ENCODE data around the gene FIGN. TPM values are rescaled to one million over a fixed set of nuclear protein-coding genes. Genes with fewer than 3 reads are reported as not detected.

Gene FIGN
- total and polyA plus RNA-seq, 2 of the 13 experiments (the other 11 are each of a cell fraction or from before 2014, with no cell fraction given), result 6.6 to 6.7 TPM

GRCh38 chr2:163556511-163556910 lies 179.3 kb downstream of the FIGN start (continued):
- TF ChIP-seq, protein P1, sequence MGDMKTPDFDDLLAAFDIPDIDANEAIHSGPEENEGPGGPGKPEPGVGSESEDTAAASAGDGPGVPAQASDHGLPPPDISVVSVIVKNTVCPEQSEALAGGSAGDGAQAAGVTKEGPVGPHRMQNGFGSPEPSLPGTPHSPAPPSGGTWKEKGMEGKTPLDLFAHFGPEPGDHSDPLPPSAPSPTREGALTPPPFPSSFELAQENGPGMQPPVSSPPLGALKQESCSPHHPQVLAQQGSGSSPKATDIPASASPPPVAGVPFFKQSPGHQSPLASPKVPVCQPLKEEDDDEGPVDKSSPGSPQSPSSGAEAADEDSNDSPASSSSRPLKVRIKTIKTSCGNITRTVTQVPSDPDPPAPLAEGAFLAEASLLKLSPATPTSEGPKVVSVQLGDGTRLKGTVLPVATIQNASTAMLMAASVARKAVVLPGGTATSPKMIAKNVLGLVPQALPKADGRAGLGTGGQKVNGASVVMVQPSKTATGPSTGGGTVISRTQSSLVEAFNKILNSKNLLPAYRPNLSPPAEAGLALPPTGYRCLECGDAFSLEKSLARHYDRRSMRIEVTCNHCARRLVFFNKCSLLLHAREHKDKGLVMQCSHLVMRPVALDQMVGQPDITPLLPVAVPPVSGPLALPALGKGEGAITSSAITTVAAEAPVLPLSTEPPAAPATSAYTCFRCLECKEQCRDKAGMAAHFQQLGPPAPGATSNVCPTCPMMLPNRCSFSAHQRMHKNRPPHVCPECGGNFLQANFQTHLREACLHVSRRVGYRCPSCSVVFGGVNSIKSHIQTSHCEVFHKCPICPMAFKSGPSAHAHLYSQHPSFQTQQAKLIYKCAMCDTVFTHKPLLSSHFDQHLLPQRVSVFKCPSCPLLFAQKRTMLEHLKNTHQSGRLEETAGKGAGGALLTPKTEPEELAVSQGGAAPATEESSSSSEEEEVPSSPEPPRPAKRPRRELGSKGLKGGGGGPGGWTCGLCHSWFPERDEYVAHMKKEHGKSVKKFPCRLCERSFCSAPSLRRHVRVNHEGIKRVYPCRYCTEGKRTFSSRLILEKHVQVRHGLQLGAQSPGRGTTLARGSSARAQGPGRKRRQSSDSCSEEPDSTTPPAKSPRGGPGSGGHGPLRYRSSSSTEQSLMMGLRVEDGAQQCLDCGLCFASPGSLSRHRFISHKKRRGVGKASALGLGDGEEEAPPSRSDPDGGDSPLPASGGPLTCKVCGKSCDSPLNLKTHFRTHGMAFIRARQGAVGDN (CRISPR knock-in tag; IDR thresholded peaks at IDR 0.05), result no peak

DNA sequence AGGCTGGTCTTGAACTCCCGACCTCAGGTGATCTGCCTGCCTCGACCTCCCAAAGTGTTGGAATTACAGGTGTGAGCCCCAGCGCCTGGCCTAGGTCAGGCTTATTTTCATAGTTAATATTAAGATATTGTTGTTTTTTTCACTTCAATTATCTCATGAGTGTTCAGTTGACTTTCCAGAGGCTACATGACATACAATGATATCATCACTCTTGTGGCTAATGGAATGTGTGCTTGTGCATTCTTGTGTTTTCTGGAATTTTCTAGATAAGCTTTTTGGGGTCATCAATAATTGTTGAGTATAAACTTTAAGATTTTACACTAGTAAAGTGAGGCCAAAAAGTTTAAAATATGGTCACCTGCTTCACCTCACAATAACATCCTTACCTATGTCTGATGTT lies 180.9 kb downstream of the FIGN start:
- in situ Hi-C loops (cut with HindIII; ENCODE audit: extremely low pct_ligation_motif_present, low pct_unique_long_range_greater_than_20kb) (no loop called here), intact Hi-C loops (cut with micrococcal nuclease; ENCODE audit: unreplicated experiment) (no loop called here)
- WGBS (ENCODE audit: low lambda C conversion rate), result 23% methylated on average over 3 of the region's 3 CpGs
- Histone ChIP-seq H3K4me2 (ENCODE audit: low read depth, low read length) (no peak overlapping the region), H3K36me3 (replicated peaks in 1 of 2; ENCODE audit: control insufficient read depth in 1 of 2, insufficient read depth in 2 of 2, low read length in 2 of 2) (no peaks in the 10 kb centered on the region), H3K79me2 (ENCODE audit: insufficient read depth, low read length) (no peaks in the 10 kb centered on the region), H4K20me1 (ENCODE audit: insufficient read depth, low read length) (no peaks in the 10 kb centered on the region), H3K9me3 (ENCODE audit: low read length) (no peaks in the 10 kb centered on the region), H2AFZ (ENCODE audit: low read length) (no peak overlapping the region), H3K4me1 (ENCODE audit: insufficient read depth, low read length) (no peaks in the 10 kb centered on the region), H3K9ac (ENCODE audit: insufficient read depth, low read depth, low read length) (no peak overlapping the region), H3K27ac (ENCODE audit: extremely low read length, insufficient read depth, low read length) (no peak overlapping the region), H3K4me3 (replicated peaks in 1 of 3; ENCODE audit: insufficient read depth in 1 of 3, low read depth in 2 of 3, low read length in 3 of 3) (no peak overlapping the region), H3K27me3 (ENCODE audit: control insufficient read depth in 1 of 2, insufficient read depth in 2 of 2, low read length in 2 of 2) (no peaks in the 10 kb centered on the region)
- BruUV-seq (replicated peaks), result no TSS peak
- POLR2A ChIA-PET, result no interaction called here
- ATAC-seq (no peak), FAIRE-seq (no peak), DNase-seq (ENCODE audit: low spot score) (no peak)
- CTCF ChIA-PET (ENCODE audit: low intra/inter-chr PET ratio, low total read pairs), result no interaction called here
- no peak for TF ChIP-seq STAT6 (CRISPR knock-in tag; IDR thresholded peaks at IDR 0.05; ENCODE audit: borderline replicate concordance)
- no peak for TF ChIP-seq JARID2 (CRISPR knock-in tag; IDR thresholded peaks at IDR 0.05; ENCODE audit: insufficient replicate concordance)
- no peak for TF ChIP-seq SMAD9 (CRISPR knock-in tag; IDR thresholded peaks at IDR 0.05)
- TF ChIP-seq HES4 (CRISPR knock-in tag; IDR thresholded peaks at IDR 0.05; ENCODE audit: borderline replicate concordance), result no peak
- no peak for TF ChIP-seq DPF2 (CRISPR knock-in tag; IDR thresholded peaks at IDR 0.05; ENCODE audit: borderline replicate concordance, low read depth)
- no peak for TF ChIP-seq ZBTB1 (CRISPR knock-in tag; IDR thresholded peaks at IDR 0.05; ENCODE audit: borderline replicate concordance)
- TF ChIP-seq THAP8 (CRISPR knock-in tag; IDR thresholded peaks at IDR 0.05; ENCODE audit: borderline replicate concordance), result no peak
- TF ChIP-seq ZNF530 (CRISPR knock-in tag; IDR thresholded peaks at IDR 0.05; ENCODE audit: low read depth), result no peak
- TF ChIP-seq, protein P2, sequence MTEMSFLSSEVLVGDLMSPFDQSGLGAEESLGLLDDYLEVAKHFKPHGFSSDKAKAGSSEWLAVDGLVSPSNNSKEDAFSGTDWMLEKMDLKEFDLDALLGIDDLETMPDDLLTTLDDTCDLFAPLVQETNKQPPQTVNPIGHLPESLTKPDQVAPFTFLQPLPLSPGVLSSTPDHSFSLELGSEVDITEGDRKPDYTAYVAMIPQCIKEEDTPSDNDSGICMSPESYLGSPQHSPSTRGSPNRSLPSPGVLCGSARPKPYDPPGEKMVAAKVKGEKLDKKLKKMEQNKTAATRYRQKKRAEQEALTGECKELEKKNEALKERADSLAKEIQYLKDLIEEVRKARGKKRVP (CRISPR knock-in tag; IDR thresholded peaks at IDR 0.05), result no peak

All from HepG2 (cell line).